ENCODE measurements around the gene IGSF9B.

- TF ChIP-seq CTCF (IDR thresholded peaks at IDR 0.05; ENCODE audit: insufficient read depth, low read length, poor library complexity, severe bottlenecking) (no peak), EZH2phosphoT487 (conservative IDR thresholded peaks at IDR 0.05; ENCODE audit: low read length) (no peak)
Measured at GRCh38 chr11:133937468-133937867, 19.3 kb downstream of the IGSF9B start.
